C4-2B (cell line): ENCODE results near the gene CXCR6.

Experiments
- ZFX ChIP-seq: fragments of 450-650 bp; IDR thresholded peaks from 2 replicates; pipeline ENCODE4 v1.6.1; 2017
- TF ChIP-seq, protein P1 (sequence below): fragments of 450-650 bp; conservative IDR thresholded peaks from 2 replicates; pipeline ENCODE4 v1.5.1; 2017; ENCODE audit warnings: mild to moderate bottlenecking

DNA sequence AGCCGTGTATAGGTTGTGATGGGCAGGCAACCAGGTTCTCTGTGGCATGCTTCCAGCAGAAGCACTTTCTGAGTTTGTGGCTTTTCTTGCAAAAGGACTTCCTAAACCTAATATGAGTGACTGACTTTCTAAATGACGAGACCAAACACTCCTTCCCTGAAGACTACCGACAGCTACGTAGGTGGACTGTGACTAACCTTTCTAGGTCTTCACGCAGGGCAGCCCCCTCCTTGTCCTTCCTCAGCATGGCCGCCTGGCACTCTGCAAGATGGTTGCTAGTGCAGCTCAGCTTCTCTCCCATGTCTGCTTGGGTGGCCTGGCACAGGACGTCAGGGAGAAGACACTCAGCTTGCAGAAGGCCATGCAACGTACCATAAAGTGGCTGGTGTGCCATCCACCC lies 20.9 kb downstream of the CXCR6 start:
- TF ChIP-seq, protein P1, sequence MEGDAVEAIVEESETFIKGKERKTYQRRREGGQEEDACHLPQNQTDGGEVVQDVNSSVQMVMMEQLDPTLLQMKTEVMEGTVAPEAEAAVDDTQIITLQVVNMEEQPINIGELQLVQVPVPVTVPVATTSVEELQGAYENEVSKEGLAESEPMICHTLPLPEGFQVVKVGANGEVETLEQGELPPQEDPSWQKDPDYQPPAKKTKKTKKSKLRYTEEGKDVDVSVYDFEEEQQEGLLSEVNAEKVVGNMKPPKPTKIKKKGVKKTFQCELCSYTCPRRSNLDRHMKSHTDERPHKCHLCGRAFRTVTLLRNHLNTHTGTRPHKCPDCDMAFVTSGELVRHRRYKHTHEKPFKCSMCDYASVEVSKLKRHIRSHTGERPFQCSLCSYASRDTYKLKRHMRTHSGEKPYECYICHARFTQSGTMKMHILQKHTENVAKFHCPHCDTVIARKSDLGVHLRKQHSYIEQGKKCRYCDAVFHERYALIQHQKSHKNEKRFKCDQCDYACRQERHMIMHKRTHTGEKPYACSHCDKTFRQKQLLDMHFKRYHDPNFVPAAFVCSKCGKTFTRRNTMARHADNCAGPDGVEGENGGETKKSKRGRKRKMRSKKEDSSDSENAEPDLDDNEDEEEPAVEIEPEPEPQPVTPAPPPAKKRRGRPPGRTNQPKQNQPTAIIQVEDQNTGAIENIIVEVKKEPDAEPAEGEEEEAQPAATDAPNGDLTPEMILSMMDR = no peak
- no peak for TF ChIP-seq ZFX
